Caki2 (cell line): ENCODE measurements around the gene PSMC5. TPM values are rescaled to one million over a fixed set of nuclear protein-coding genes. Genes with fewer than 3 reads are reported as not detected.

Source experiments
- total RNA-seq: library from RNA; depleted of rRNA; stranded (reverse); fragments of >200 nt; shearing (Covaris generic); gene quantifications from 2 replicates; pipeline ENCODE4 v1.2.3, GENCODE V29; 2014; ENCODE audit warnings: low replicate concordance; rRNA removed

Gene PSMC5
- total RNA-seq, 1 experiment from 2014 or later: 108 TPM

Other genes with a start within 250 kb of the PSMC5 start
- 43.0 and 55.4 TPM in 2 replicates for gene TACO1, start 226.5 kb upstream of the PSMC5 start, total RNA-seq
- gene MAP3K3, start 205.0 kb upstream of the PSMC5 start, total RNA-seq: 14.5 and 16.7 TPM in 2 replicates
- 5.5 and 6.7 TPM in 2 replicates for gene LIMD2, start 127.3 kb upstream of the PSMC5 start, total RNA-seq
- gene STRADA, start 85.6 kb upstream of the PSMC5 start, total RNA-seq: 14.7 and 17.5 TPM in 2 replicates
- 35.5 and 37.9 TPM in 2 replicates for gene CCDC47, start 53.8 kb upstream of the PSMC5 start, total RNA-seq
- gene DDX42, start 53.3 kb upstream of the PSMC5 start, total RNA-seq: 18.5 and 23.7 TPM in 2 replicates
- 49.4 and 83.9 TPM in 2 replicates for gene FTSJ3, start 232 bp downstream of the PSMC5 start, total RNA-seq
- 125 and 162 TPM in 2 replicates for gene SMARCD2, start 15.3 kb downstream of the PSMC5 start, total RNA-seq
- gene CSH2, start 46.2 kb downstream of the PSMC5 start, total RNA-seq: not detected in 2 replicates
- not detected in 2 replicates for gene GH2, start 54.5 kb downstream of the PSMC5 start, total RNA-seq
- gene CSH1, start 69.1 kb downstream of the PSMC5 start, total RNA-seq: not detected in 2 replicates
- not detected in 2 replicates for gene CSHL1, start 83.8 kb downstream of the PSMC5 start, total RNA-seq
- gene GH1, start 91.4 kb downstream of the PSMC5 start, total RNA-seq: not detected in 2 replicates
- gene CD79B, start 104.9 kb downstream of the PSMC5 start, total RNA-seq: not detected in 2 replicates
- 0.37 and 0.38 TPM in 2 replicates for gene SCN4A, start 145.5 kb downstream of the PSMC5 start, total RNA-seq
- gene PRR29, start 170.9 kb downstream of the PSMC5 start, total RNA-seq: 1.1 and 3.9 TPM in 2 replicates
- not detected in 2 replicates for gene ICAM2, start 193.2 kb downstream of the PSMC5 start, total RNA-seq